ENCODE results near the gene TERT. TPM values are rescaled to one million over a fixed set of nuclear protein-coding genes. Genes with fewer than 3 reads are reported as not detected.
"Not testable (repeated sequence)": the region's sequence is repeated elsewhere in the genome, so short reads cannot be mapped to it uniquely, and the experiment has no call there.

TERT gene
- total and polyA plus RNA-seq, 10 of the 15 experiments (the other 5 are each of a cell fraction or from before 2014, with no cell fraction given), result 0.08 to 21.5 (median 5.0) TPM

GRCh38 chr5:1292139-1292538 lies 2.7 kb downstream of the TERT start:
- TF ChIP-seq, protein P1, sequence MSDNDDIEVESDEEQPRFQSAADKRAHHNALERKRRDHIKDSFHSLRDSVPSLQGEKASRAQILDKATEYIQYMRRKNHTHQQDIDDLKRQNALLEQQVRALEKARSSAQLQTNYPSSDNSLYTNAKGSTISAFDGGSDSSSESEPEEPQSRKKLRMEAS (IDR thresholded peaks at IDR 0.05; ENCODE audit: low read depth, low read length), result no peak
- TF ChIP-seq, protein P2, sequence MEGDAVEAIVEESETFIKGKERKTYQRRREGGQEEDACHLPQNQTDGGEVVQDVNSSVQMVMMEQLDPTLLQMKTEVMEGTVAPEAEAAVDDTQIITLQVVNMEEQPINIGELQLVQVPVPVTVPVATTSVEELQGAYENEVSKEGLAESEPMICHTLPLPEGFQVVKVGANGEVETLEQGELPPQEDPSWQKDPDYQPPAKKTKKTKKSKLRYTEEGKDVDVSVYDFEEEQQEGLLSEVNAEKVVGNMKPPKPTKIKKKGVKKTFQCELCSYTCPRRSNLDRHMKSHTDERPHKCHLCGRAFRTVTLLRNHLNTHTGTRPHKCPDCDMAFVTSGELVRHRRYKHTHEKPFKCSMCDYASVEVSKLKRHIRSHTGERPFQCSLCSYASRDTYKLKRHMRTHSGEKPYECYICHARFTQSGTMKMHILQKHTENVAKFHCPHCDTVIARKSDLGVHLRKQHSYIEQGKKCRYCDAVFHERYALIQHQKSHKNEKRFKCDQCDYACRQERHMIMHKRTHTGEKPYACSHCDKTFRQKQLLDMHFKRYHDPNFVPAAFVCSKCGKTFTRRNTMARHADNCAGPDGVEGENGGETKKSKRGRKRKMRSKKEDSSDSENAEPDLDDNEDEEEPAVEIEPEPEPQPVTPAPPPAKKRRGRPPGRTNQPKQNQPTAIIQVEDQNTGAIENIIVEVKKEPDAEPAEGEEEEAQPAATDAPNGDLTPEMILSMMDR (IDR thresholded peaks at IDR 0.05 in 2 of 3, conservative IDR thresholded peaks at IDR 0.05 in 1 of 3; ENCODE audit: control insufficient read depth in 2 of 3, extremely low read depth in 1 of 3, insufficient read depth in 1 of 3, low read depth in 3 of 3, low read length in 3 of 3), result peak in 1 of 3 experiments; percentile 3; a peak in 2 of 6 replicates
- SMC1A ChIA-PET (ENCODE audit: uncharacterized antibody, unreplicated experiment), result no interaction called here
- no peak overlapping the region for H3K4me3 ChIP-seq

DNA sequence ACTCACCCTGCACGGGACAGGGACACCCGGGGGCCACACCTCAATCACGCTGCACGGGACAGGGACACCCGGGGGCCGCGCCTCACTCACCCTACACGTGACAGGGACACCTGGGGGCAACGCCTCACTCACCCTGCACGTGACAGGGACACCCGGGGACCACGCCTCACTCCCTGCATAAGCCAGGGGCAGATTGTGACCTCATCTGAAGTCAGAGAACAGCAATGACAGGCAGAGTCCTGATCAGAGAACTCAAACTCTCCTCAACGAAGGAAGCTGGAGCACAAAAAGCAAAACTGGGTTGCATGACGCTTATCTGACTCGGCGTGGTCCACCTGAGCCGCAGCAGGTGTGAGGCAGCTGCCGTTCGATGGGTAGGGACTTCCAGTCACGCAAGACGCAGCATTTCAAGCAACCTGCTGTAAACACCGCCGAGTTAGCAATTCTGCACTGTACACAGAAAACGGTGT lies 3.2 kb downstream of the TERT start:
- Histone ChIP-seq H3K79me2 (ENCODE audit: control insufficient read depth, insufficient read depth, low read length) (no peaks in the 10 kb centered on the region), H3K9me3 (replicated peaks; ENCODE audit: control insufficient read depth, insufficient read depth, low read length) (peaks cover 3% of the 10 kb centered on the region; the same call in 1 of the 3 replicates), H3K36me3 (ENCODE audit: control insufficient read depth in 2 of 2, insufficient read depth in 2 of 2, low read length in 1 of 2) (no peaks in the 10 kb centered on the region; a peak in 2 of 4 replicates), H2AFZ (ENCODE audit: control insufficient read depth, low read depth, low read length) (no peak overlapping the region), H3K4me2 (ENCODE audit: control insufficient read depth, insufficient read depth) (no peak overlapping the region), H3K9ac (ENCODE audit: control insufficient read depth, insufficient read depth, low read length) (no peak overlapping the region), H3K4me1 (ENCODE audit: control insufficient read depth, insufficient read depth, low read length) (no peaks in the 10 kb centered on the region), H4K20me1 (ENCODE audit: control insufficient read depth, insufficient read depth) (no peaks in the 10 kb centered on the region), H3K4me3 (no peak overlapping the region), H3K27ac (ENCODE audit: control insufficient read depth, insufficient read depth) (no peak overlapping the region), H3K27me3 (replicated peaks in 1 of 2; ENCODE audit: control insufficient read depth in 2 of 2, insufficient read depth in 2 of 2, low read length in 1 of 2) (no peaks in the 10 kb centered on the region)
- DNase-seq (ENCODE audit: low read depth, low spot score), result no peak
- ChIA-PET SMC1A (ENCODE audit: uncharacterized antibody, unreplicated experiment) (no interaction called here), RAD21 (ENCODE audit: unreplicated experiment) (no interaction called here), POLR2A (no interaction called here), CTCF (no interaction called here)
- 64% methylated on average over 24 of the region's 24 CpGs for WGBS (ENCODE audit: insufficient coverage, insufficient replicate concordance, low lambda C conversion rate, missing lambda C conversion rate)
- intact Hi-C loops (cut with micrococcal nuclease; ENCODE audit: unreplicated experiment), result no loop called here
- no TSS peak for BruUV-seq (replicated peaks)
- TF ChIP-seq BHLHE40 (IDR thresholded peaks at IDR 0.05; ENCODE audit: borderline replicate concordance in 1 of 2, low read depth in 2 of 2, low read length in 1 of 2) (peak in 1 of 2 experiments; percentile 13; a peak in 1 of 4 replicates), CHD2 (IDR thresholded peaks at IDR 0.05; ENCODE audit: borderline replicate concordance, low read depth, low read length) (no peak), TCF12 (IDR thresholded peaks at IDR 0.05; ENCODE audit: low read depth, low read length) (peak; percentile 53; the same call in 1 of the 2 replicates)
- in situ Hi-C loops (cut with MboI), result no loop called here
- no peak for FAIRE-seq
- ATAC-seq, result no peak

More at GRCh38 chr5:1292139-1292538, 2.7 kb downstream of the TERT start:
- BruUV-seq (replicated peaks), result TSS peak; percentile 75
- RAD21 ChIA-PET (ENCODE audit: unreplicated experiment), result no interaction called here
- in situ Hi-C loops (cut with MboI) (no loop called here), intact Hi-C loops (cut with micrococcal nuclease; ENCODE audit: unreplicated experiment) (no loop called here)
- Histone ChIP-seq H3K27ac (ENCODE audit: control insufficient read depth, insufficient read depth) (no peak overlapping the region), H3K4me2 (ENCODE audit: control insufficient read depth, insufficient read depth) (no peak overlapping the region), H2AFZ (ENCODE audit: control insufficient read depth, low read depth, low read length) (no peak overlapping the region), H3K9me3 (replicated peaks; ENCODE audit: control insufficient read depth, insufficient read depth, low read length) (peaks cover 3% of the 10 kb centered on the region; the same call in 1 of the 3 replicates), H3K27me3 (replicated peaks in 1 of 2; ENCODE audit: control insufficient read depth in 2 of 2, insufficient read depth in 2 of 2, low read length in 1 of 2) (no peaks in the 10 kb centered on the region), H3K4me1 (ENCODE audit: control insufficient read depth, insufficient read depth, low read length) (no peaks in the 10 kb centered on the region), H3K9ac (ENCODE audit: control insufficient read depth, insufficient read depth, low read length) (no peak overlapping the region), H3K79me2 (ENCODE audit: control insufficient read depth, insufficient read depth, low read length) (no peaks in the 10 kb centered on the region), H4K20me1 (ENCODE audit: control insufficient read depth, insufficient read depth) (no peaks in the 10 kb centered on the region), H3K36me3 (ENCODE audit: control insufficient read depth in 2 of 2, insufficient read depth in 2 of 2, low read length in 1 of 2) (no peaks in the 10 kb centered on the region; a peak in 2 of 4 replicates)
- DNase-seq (ENCODE audit: low read depth, low spot score), result no peak
- CTCF ChIA-PET, result no interaction called here
- FAIRE-seq, result no peak
- WGBS (ENCODE audit: insufficient coverage, insufficient replicate concordance, low lambda C conversion rate, missing lambda C conversion rate), result 76% methylated on average over 6 of the region's 6 CpGs
- POLR2A ChIA-PET, result no interaction called here
- no peak for ATAC-seq

DNA sequence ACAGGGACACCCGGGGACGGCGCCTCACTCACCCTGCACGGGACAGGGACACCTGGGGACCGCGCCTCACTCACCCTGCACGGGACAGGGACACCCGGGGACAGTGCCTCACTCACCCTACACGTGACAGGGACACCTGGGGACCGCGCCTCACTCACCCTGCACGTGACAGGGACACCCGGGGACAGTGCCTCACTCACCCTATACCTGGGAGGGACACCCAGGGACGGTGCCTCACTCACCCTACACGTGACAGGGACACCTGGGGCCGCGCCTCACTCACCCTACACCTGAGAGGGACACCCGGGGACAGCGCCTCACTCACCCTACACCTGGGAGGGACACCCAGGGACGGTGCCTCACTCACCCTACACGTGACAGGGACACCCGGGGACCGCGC lies 3.9 kb downstream of the TERT start:
- RAD21 ChIA-PET (ENCODE audit: unreplicated experiment); H2AFZ ChIP-seq (ENCODE audit: control insufficient read depth, low read depth, low read length); intact Hi-C loops (cut with micrococcal nuclease; ENCODE audit: unreplicated experiment); H4K20me1 ChIP-seq (ENCODE audit: control insufficient read depth, insufficient read depth); H3K27me3 ChIP-seq (replicated peaks in 1 of 2; ENCODE audit: control insufficient read depth in 2 of 2, insufficient read depth in 2 of 2, low read length in 1 of 2); H3K79me2 ChIP-seq (ENCODE audit: control insufficient read depth, insufficient read depth, low read length); CTCF ChIA-PET; H3K9ac ChIP-seq (ENCODE audit: control insufficient read depth, insufficient read depth, low read length); H3K36me3 ChIP-seq (ENCODE audit: control insufficient read depth in 2 of 2, insufficient read depth in 2 of 2, low read length in 1 of 2); H3K4me1 ChIP-seq (ENCODE audit: control insufficient read depth, insufficient read depth, low read length); DNase-seq (ENCODE audit: low read depth, low spot score); H3K9me3 ChIP-seq (replicated peaks; ENCODE audit: control insufficient read depth, insufficient read depth, low read length); POLR2A ChIA-PET; BruUV-seq (replicated peaks); H3K4me2 ChIP-seq (ENCODE audit: control insufficient read depth, insufficient read depth); ATAC-seq; H3K4me3 ChIP-seq; FAIRE-seq; SMC1A ChIA-PET (ENCODE audit: uncharacterized antibody, unreplicated experiment); H3K27ac ChIP-seq (ENCODE audit: control insufficient read depth, insufficient read depth); in situ Hi-C loops (cut with MboI): not testable (repeated sequence)
- 82% methylated on average over 9 of the region's 24 CpGs for WGBS (ENCODE audit: insufficient coverage, insufficient replicate concordance, low lambda C conversion rate, missing lambda C conversion rate)
